GDM1 (cell line): ENCODE measurements around the gene TMEM131.
A peak's percentile ranks its signal among the peaks of the same experiment; 100 is the strongest.
"Not testable (repeated sequence)": the region's sequence is repeated elsewhere in the genome, so short reads cannot be mapped to it uniquely, and the experiment has no call there.

ENCODE experiments used
- DNase-seq: peaks from one replicate; lab custom pipeline; 2025; lab: John Stamatoyannopoulos, UW

TMEM131 gene

GRCh38 chr2:97723156-97724072 lies 272.3 kb downstream of the TMEM131 start:
- DNase-seq: no peak

- DNase-seq: no peak
Measured at GRCh38 chr2:97722227-97722626, 273.5 kb downstream of the TMEM131 start.

- DNase-seq: no peak
Measured at GRCh38 chr2:97720746-97721145, 275.0 kb downstream of the TMEM131 start.

GRCh38 chr2:97719362-97720155 lies 276.2 kb downstream of the TMEM131 start:
- no peak for DNase-seq

- no peak for DNase-seq
Measured at GRCh38 chr2:97718942-97719341, 276.8 kb downstream of the TMEM131 start.

- DNase-seq: peak; percentile 76
Measured at GRCh38 chr2:97718051-97718882, 277.5 kb downstream of the TMEM131 start.

- no peak for DNase-seq
Measured at GRCh38 chr2:97717613-97717995, 278.1 kb downstream of the TMEM131 start.

- no peak for DNase-seq
Measured at GRCh38 chr2:97716695-97717612, 278.8 kb downstream of the TMEM131 start.

- DNase-seq: no peak
Measured at GRCh38 chr2:97715951-97716694, 279.6 kb downstream of the TMEM131 start.

GRCh38 chr2:97714950-97715652 lies 280.6 kb downstream of the TMEM131 start:
- DNase-seq: no peak

- no peak for DNase-seq
Measured at GRCh38 chr2:97714084-97714949, 281.4 kb downstream of the TMEM131 start.

- DNase-seq: no peak
Measured at GRCh38 chr2:97713296-97714083, 282.3 kb downstream of the TMEM131 start, which contains the start of gene ZAP70. ZAP70 (plus strand) TSS chr2:97713576; CDS start chr2:97724037, 10,461 bp downstream.

GRCh38 chr2:97712693-97713295 lies 283.0 kb downstream of the TMEM131 start:
- DNase-seq: no peak

- DNase-seq: not testable (repeated sequence)
Measured at GRCh38 chr2:97712175-97712574, 283.6 kb downstream of the TMEM131 start.

GRCh38 chr2:97711394-97711711 lies 284.4 kb downstream of the TMEM131 start:
- no peak for DNase-seq

GRCh38 chr2:97708608-97709007 lies 287.1 kb downstream of the TMEM131 start:
- no peak for DNase-seq

GRCh38 chr2:97708048-97708380 lies 287.7 kb downstream of the TMEM131 start:
- no peak for DNase-seq
